CD14-positive monocyte (primary cell): ENCODE data around the gene SMIM8. TPM values are rescaled to one million over a fixed set of nuclear protein-coding genes. Genes with fewer than 3 reads are reported as not detected.

Source experiments
- DNase-seq, 3 donors: peaks; one replicate each; pipeline ENCODE4 v3.0.0-alpha.2; 2011 to 2022
- H2AFZ ChIP-seq: 2 replicates; pipeline ENCODE4 v1.6.0; 2012; ENCODE audit warnings: mild to moderate bottlenecking, low read depth, low read length, inconsistent platforms; ENCODE audit not compliant: insufficient read depth, poor library complexity, severe bottlenecking
- H3K27ac ChIP-seq, 2 donors: 1 replicate in 1 of 2; 2 replicates in 1 of 2; pipeline ENCODE4 v1.5.1; 2012 to 2013; ENCODE audit warnings: low read length in 2 of 2, control low read depth in 1 of 2, inconsistent platforms in 1 of 2, low read depth in 1 of 2, mild to moderate bottlenecking in 1 of 2
- H3K27me3 ChIP-seq, 2 donors: one replicate each; pipeline versions ENCODE4 v1.6.0 to v1.6.1; 2011 to 2013; ENCODE audit warnings: low read length in 2 of 2; ENCODE audit not compliant: control insufficient read depth in 2 of 2, insufficient read depth in 2 of 2
- H3K36me3 ChIP-seq, 2 donors: replicated peaks in 1 of 2; 1 replicate in 1 of 2; 2 replicates in 1 of 2; pipeline versions ENCODE4 v1.5.1 to v1.6.1; 2012 to 2013; ENCODE audit warnings: low read length in 2 of 2, control low read depth in 1 of 2, inconsistent platforms in 1 of 2, mild to moderate bottlenecking in 1 of 2; ENCODE audit not compliant: insufficient read depth in 2 of 2, control insufficient read depth in 1 of 2
- H3K4me1 ChIP-seq, 2 donors: 1 replicate in 1 of 2; 2 replicates in 1 of 2; pipeline versions ENCODE4 v1.5.1 to v1.6.1; 2012 to 2013; ENCODE audit warnings: low read length in 2 of 2, control low read depth in 1 of 2, inconsistent platforms in 1 of 2, mild to moderate bottlenecking in 1 of 2, moderate library complexity in 1 of 2; ENCODE audit not compliant: insufficient read depth in 2 of 2, control insufficient read depth in 1 of 2
- H3K4me2 ChIP-seq: replicated peaks from 2 replicates; pipeline ENCODE3; 2012; ENCODE audit warnings: low read length, moderate library complexity, mild to moderate bottlenecking; ENCODE audit not compliant: poor library complexity, severe bottlenecking; ENCODE audit errors: extremely low read depth
- H3K4me3 ChIP-seq, 3 experiments: fragments of 200-600 bp in 1 of 3; sonication (generic) in 1 of 3; replicated peaks in 1 of 3; 1 replicate in 2 of 3; 2 replicates in 1 of 3; pipeline ENCODE4 v1.5.1; 2011 to 2013; ENCODE audit warnings: low read length in 3 of 3, mild to moderate bottlenecking in 3 of 3, control low read depth in 2 of 3, low read depth in 2 of 3, inconsistent platforms in 1 of 3, moderate library complexity in 1 of 3
- H3K79me2 ChIP-seq: 2 replicates; pipeline ENCODE4 v1.6.0; 2012; ENCODE audit warnings: mild to moderate bottlenecking, control low read depth, inconsistent platforms, low read length, moderate library complexity; ENCODE audit not compliant: insufficient read depth
- H3K9ac ChIP-seq: 2 replicates; pipeline ENCODE4 v1.6.0; 2017; ENCODE audit warnings: low read length, mild to moderate bottlenecking; ENCODE audit not compliant: insufficient read depth, poor library complexity, severe bottlenecking
- H3K9me3 ChIP-seq, 2 donors: replicated peaks in 1 of 2; 1 replicate in 1 of 2; 2 replicates in 1 of 2; pipeline versions ENCODE4 v1.5.1 to v1.6.1; 2012 to 2013; ENCODE audit warnings: low read length in 2 of 2, control low read depth in 1 of 2; ENCODE audit not compliant: control insufficient read depth in 1 of 2, insufficient read depth in 1 of 2
- H4K20me1 ChIP-seq: 2 replicates; pipeline ENCODE4 v1.6.0; 2012; ENCODE audit warnings: mild to moderate bottlenecking, low read length, control low read depth, moderate library complexity; ENCODE audit not compliant: insufficient read depth
- H3K27ac Mint-ChIP-seq, 7 donors: one replicate each; pipeline ENCODE4 v1.8.0; 2020; ENCODE audit warnings: mild to moderate bottlenecking in 7 of 7, mixed read lengths in 7 of 7, moderate library complexity in 6 of 7, inconsistent platforms in 2 of 7
- H3K27me3 Mint-ChIP-seq, 3 donors: one replicate each; pipeline ENCODE4 v1.8.0; 2021 to 2022; ENCODE audit warnings: low read depth in 3 of 3, mild to moderate bottlenecking in 3 of 3, mixed read lengths in 3 of 3, moderate library complexity in 3 of 3, inconsistent platforms in 1 of 3
- H3K36me3 Mint-ChIP-seq, 2 donors: one replicate each; pipeline ENCODE4 v1.8.0; 2020; ENCODE audit warnings: mixed read lengths in 2 of 2, inconsistent platforms in 1 of 2, mild to moderate bottlenecking in 1 of 2
- H3K4me1 Mint-ChIP-seq: one replicate; pipeline ENCODE4 v1.8.0; 2020; ENCODE audit warnings: mild to moderate bottlenecking, mixed read lengths
- H3K4me3 Mint-ChIP-seq, 2 donors: one replicate each; pipeline ENCODE4 v1.8.0; 2020; ENCODE audit warnings: mild to moderate bottlenecking in 2 of 2, mixed read lengths in 2 of 2, moderate library complexity in 1 of 2
- H3K9me3 Mint-ChIP-seq, 7 donors: one replicate each; pipeline ENCODE4 v1.8.0; 2020 to 2022; ENCODE audit warnings: mixed read lengths in 7 of 7, mild to moderate bottlenecking in 6 of 7, moderate library complexity in 6 of 7, inconsistent platforms in 2 of 7
- WGBS: methylation state at CpG from one replicate; pipeline ENCODE4 v1.1.5; 2013; ENCODE audit warnings: missing lambda C conversion rate; ENCODE audit not compliant: insufficient coverage; 5-methylcytosine and 5-hydroxymethylcytosine counted together
- intact Hi-C, 2 donors: fragments of 100-400 bp; cut with micrococcal nuclease; formaldehyde crosslinking; loops; one replicate each; pipeline versions ENCODE4 v1.15.0 to v1.15.1; 2023
- polyA plus RNA-seq, 3 donors: library from polyadenylated mRNA; depleted of rRNA in 1 of 3; unstranded in 2 of 3; stranded (reverse) in 1 of 3; fragments of 300-500 nt in 2 of 3; fragments of >200 nt in 1 of 3; fragmentation: Illumina TruSeq in 2 of 3; gene quantifications; 1 replicate in 2 of 3; 2 replicates in 1 of 3; pipeline ENCODE4 v1.2.3, GENCODE V29; 2012 to 2021
- TF ChIP-seq, protein P1 (sequence below): fragments of 200-600 bp; IDR thresholded peaks from one replicate; pipeline ENCODE4 v1.8.0; 2022; ENCODE audit warnings: antibody characterized with exemption, mild to moderate bottlenecking

The SMIM8 gene
- polyA plus RNA-seq, 3 donors, result 2.0 to 8.2 (median 5.9) TPM

DNA sequence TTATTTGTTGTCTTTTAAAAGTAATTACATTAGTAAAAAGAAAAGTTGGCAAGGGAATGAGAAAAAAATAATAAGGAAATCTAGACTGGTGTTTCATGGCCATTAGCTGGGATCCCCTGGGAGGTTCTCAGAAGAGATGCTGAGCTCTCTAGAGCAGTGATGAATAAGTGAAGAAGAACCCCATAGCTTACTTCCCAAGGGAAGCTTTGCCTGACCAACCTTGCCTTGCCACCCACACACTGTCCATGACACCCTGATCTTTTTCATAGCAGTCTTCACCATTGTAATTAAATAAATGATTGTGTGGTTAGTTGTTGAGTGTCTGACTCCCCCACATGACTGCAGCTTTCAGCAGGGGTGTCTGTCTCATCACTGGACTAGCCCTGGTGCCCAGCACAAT lies 28.1 kb downstream of the SMIM8 start:
- Mint-ChIP-seq H3K4me3 (no peak overlapping the region), H3K36me3 (peaks cover 0 to under 1% of the 10 kb centered on the region in 2 donors), H3K27me3 (no peaks in the 10 kb centered on the region), H3K27ac (no peak overlapping the region), H3K9me3 (no peaks in the 10 kb centered on the region), H3K4me1 (no peaks in the 10 kb centered on the region)
- Histone ChIP-seq H3K4me1 (no peaks in the 10 kb centered on the region), H3K36me3 (no peaks in the 10 kb centered on the region), H3K4me2 (no peak overlapping the region), H3K27me3 (no peaks in the 10 kb centered on the region), H3K27ac (no peak overlapping the region), H3K9ac (no peak overlapping the region), H2AFZ (no peak overlapping the region), H3K9me3 (no peaks in the 10 kb centered on the region), H4K20me1 (no peaks in the 10 kb centered on the region), H3K4me3 (no peak overlapping the region), H3K79me2 (no peaks in the 10 kb centered on the region)
- no peak for DNase-seq
- intact Hi-C loops, result no loop called here
- TF ChIP-seq, protein P1, sequence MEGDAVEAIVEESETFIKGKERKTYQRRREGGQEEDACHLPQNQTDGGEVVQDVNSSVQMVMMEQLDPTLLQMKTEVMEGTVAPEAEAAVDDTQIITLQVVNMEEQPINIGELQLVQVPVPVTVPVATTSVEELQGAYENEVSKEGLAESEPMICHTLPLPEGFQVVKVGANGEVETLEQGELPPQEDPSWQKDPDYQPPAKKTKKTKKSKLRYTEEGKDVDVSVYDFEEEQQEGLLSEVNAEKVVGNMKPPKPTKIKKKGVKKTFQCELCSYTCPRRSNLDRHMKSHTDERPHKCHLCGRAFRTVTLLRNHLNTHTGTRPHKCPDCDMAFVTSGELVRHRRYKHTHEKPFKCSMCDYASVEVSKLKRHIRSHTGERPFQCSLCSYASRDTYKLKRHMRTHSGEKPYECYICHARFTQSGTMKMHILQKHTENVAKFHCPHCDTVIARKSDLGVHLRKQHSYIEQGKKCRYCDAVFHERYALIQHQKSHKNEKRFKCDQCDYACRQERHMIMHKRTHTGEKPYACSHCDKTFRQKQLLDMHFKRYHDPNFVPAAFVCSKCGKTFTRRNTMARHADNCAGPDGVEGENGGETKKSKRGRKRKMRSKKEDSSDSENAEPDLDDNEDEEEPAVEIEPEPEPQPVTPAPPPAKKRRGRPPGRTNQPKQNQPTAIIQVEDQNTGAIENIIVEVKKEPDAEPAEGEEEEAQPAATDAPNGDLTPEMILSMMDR, result no peak

DNA sequence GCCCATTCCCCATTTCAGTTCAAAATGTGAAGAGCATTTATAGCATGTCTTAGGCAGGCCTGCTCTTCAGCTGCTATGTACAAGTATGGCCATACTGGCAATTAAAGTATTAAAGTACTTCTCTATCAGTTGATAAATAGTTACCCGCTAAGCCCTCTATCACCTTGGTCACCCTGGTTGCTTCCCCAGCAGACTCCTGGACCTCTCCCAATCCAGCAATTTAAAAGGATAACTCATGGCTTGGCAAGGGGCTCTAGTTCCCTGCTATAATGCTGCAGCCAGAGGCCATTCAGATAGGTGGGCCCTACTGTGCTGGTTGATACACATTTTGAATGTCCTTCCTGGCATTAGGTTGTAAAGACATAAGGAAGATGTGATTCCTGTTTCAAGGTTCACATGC lies 29.2 kb downstream of the SMIM8 start:
- Mint-ChIP-seq H3K27ac (no peak overlapping the region), H3K27me3 (no peaks in the 10 kb centered on the region), H3K9me3 (no peaks in the 10 kb centered on the region), H3K36me3 (no peaks in the 10 kb centered on the region), H3K4me1 (no peaks in the 10 kb centered on the region), H3K4me3 (no peak overlapping the region)
- intact Hi-C loops, result no loop called here
- no peak overlapping the region for H3K4me3 ChIP-seq
- no peak overlapping the region for H3K4me2 ChIP-seq
- TF ChIP-seq, protein P1, result no peak
- no peak overlapping the region for H3K9ac ChIP-seq
- no peak for DNase-seq
- H2AFZ ChIP-seq, result no peak overlapping the region
- no peaks in the 10 kb centered on the region for H3K36me3 ChIP-seq
- H3K27ac ChIP-seq, result no peak overlapping the region
- WGBS, result no CpG with 5 or more reads among the region's 1 CpG
- no peaks in the 10 kb centered on the region for H3K79me2 ChIP-seq
- no peaks in the 10 kb centered on the region for H4K20me1 ChIP-seq
- H3K9me3 ChIP-seq, result no peaks in the 10 kb centered on the region
- no peaks in the 10 kb centered on the region for H3K27me3 ChIP-seq
- no peaks in the 10 kb centered on the region for H3K4me1 ChIP-seq
